GM12878 (cell line): ENCODE results near the gene ETNK2.

Experiments used
- CHD4 ChIP-seq: fragments of 200-600 bp; sonication (generic); IDR thresholded peaks from 2 replicates; pipeline ENCODE4 v1.6.1; 2016; ENCODE audit warnings: mild to moderate bottlenecking
- POLR2A ChIP-seq: IDR thresholded peaks from 2 replicates; pipeline ENCODE4 v1.6.1; 2011; ENCODE audit warnings: low read depth, mild to moderate bottlenecking, low read length
- POLR2AphosphoS2 ChIP-seq: IDR thresholded peaks from 2 replicates; pipeline ENCODE4 v1.6.1; 2011; ENCODE audit warnings: low read depth, mild to moderate bottlenecking, low read length, improper control_type of control experiment, moderate library complexity
- TF ChIP-seq, protein P1 (sequence below), 3 experiments: IDR thresholded peaks in 2 of 3; conservative IDR thresholded peaks in 1 of 3; 2 replicates each; pipeline ENCODE4 v1.5.1; 2011; ENCODE audit warnings: low read depth in 3 of 3, low read length in 3 of 3, mild to moderate bottlenecking in 3 of 3, control low read depth in 2 of 3, moderate library complexity in 2 of 3, inconsistent platforms in 1 of 3, mixed read lengths in 1 of 3; ENCODE audit not compliant: control insufficient read depth in 2 of 3, insufficient read depth in 1 of 3; ENCODE audit errors: extremely low read depth in 1 of 3

DNA sequence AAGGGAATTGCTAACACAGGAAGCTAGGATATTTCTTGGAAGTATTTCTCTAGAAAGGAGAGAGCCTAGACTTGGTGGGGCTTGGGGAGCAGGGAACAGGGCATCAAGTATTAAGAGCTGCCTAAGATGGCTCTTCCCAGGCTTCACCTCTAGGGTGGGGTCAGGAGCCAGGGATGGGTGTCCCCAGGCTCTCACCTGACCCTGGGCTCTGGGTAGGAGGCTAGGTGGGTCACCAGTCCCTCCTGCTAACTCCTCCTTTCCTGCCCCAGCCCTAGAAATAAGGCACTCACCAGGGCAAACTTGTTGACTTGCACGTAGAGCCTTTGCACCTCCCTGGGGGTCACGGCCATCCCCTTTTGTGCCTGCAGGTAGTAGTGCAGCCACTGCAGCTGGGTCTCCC, 15.0 kb downstream of the ETNK2 start:
- TF ChIP-seq CHD4: no peak
- TF ChIP-seq POLR2A: no peak
- TF ChIP-seq, protein P1, sequence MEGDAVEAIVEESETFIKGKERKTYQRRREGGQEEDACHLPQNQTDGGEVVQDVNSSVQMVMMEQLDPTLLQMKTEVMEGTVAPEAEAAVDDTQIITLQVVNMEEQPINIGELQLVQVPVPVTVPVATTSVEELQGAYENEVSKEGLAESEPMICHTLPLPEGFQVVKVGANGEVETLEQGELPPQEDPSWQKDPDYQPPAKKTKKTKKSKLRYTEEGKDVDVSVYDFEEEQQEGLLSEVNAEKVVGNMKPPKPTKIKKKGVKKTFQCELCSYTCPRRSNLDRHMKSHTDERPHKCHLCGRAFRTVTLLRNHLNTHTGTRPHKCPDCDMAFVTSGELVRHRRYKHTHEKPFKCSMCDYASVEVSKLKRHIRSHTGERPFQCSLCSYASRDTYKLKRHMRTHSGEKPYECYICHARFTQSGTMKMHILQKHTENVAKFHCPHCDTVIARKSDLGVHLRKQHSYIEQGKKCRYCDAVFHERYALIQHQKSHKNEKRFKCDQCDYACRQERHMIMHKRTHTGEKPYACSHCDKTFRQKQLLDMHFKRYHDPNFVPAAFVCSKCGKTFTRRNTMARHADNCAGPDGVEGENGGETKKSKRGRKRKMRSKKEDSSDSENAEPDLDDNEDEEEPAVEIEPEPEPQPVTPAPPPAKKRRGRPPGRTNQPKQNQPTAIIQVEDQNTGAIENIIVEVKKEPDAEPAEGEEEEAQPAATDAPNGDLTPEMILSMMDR (IDR thresholded peaks at IDR 0.05 in 2 of 3, conservative IDR thresholded peaks at IDR 0.05 in 1 of 3; ENCODE audit: control insufficient read depth in 2 of 3, extremely low read depth in 1 of 3, insufficient read depth in 1 of 3, low read depth in 3 of 3, low read length in 3 of 3): no peak
- no peak for TF ChIP-seq POLR2AphosphoS2
